NCI-H774 (cell line): Measurements from ENCODE around the gene MACROD1.

Source experiments
- DNase-seq: peaks from one replicate; lab custom pipeline; 2025; lab: John Stamatoyannopoulos, UW

The MACROD1 gene

GRCh38 chr11:64090806-64091516 lies 75.0 kb downstream of the MACROD1 start:
- DNase-seq: no peak

DNA sequence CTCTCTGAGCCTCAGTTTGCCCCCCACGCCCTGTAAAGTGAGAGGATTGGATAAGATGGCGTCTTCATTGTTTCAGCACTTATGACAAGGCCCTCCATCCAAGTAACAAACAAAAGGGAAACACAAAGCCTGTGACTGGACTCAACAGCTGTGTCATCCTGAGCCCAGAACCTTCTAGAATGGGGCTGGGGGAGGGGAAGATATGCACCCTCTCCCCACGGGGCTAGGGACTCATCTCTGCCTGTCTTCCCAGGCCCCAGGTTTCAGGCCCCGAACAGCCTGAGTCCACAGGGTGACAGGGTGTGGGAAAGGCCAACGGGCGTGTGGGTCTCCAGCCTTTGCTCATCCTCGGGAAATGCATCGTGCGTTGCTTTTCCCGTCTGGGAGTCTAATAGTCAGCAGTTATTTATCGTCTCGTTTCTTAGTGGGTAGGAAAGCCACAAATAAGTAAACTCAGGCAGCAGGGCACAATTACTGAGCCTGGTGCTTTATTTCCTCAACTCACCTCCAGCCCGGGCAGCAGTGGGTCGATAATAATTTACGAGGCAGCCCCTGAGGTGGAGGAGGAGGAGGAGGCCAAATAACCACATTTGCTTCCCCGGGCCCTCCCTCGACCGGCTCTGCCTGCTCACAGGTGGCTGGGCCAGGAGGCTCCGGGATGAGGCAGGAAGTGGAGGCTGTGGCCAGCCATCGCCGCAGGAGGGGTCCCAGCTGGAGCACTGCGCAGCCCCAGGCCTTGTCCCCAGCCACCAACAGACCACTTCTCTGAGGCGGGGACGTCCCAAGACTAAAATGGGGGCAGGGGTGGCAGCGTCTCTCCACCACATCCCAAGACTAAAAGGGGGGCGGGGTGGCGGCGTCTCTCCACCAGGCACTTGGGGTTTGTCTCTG lies 75.8 kb downstream of the MACROD1 start:
- DNase-seq: no peak

- DNase-seq: no peak
These were observed 76.4 kb downstream of the MACROD1 start for GRCh38 chr11:64089493-64089892.

DNA sequence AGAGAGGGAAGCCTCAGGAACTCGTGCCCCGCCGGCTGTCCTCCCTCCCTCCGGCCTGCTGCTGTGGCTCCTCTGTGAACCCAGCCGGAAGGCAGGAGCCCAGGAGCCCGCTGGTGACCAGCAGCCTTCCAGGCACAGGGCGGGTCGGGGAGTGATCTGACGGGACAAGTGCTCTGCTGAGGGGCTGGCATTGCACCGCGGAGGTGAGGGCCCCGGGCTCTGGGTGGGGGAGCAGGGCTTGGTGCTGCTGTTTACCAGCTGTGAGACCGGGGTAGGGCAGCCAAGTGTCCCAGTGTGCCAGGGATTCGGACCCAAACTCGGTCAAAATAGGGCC lies 76.9 kb downstream of the MACROD1 start:
- no peak for DNase-seq

DNA sequence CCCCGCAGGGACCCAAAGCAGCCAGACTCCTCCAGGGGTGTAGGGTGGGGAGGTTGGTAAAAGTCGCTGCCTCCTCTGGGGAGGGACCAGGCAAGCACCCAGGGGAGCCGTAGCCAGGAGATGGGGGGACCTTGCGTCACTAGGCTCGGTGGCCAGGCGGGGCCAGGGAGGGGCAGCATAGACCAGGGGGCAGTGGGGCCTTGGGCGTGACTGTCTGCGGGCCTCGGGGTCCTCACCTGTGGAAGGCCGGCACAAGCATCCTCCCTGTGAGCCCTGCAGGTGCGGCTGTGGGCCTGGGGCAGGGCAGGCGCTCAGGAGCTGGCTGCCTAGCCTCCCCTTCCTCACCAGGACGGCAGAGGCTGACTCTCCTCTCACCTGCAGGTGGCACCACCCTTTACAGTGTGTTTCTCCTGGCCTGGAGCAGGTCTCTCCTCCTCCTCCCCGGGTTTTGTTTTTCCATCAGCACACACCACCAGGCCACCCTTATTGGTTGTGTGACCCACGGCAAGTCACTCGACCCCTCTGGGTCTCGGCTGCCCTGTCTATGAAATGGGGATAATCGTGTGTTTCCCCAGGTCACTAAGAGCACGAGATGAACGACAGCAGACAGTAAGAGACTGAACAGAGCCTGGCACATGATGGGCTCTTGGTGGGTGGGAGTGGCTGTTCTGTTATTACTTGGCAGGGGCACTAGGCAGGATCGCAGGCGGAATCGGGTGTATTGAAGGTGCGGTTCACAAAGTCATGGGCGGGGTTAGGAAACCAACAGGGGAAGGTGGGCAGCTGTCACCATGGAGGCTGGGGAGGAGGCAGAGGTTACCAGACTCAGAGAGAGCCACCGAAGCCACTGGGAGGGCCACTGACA lies 77.5 kb downstream of the MACROD1 start:
- no peak for DNase-seq

- DNase-seq: peak; percentile 21
These were observed 79.4 kb downstream of the MACROD1 start for GRCh38 chr11:64086258-64087123.

DNA sequence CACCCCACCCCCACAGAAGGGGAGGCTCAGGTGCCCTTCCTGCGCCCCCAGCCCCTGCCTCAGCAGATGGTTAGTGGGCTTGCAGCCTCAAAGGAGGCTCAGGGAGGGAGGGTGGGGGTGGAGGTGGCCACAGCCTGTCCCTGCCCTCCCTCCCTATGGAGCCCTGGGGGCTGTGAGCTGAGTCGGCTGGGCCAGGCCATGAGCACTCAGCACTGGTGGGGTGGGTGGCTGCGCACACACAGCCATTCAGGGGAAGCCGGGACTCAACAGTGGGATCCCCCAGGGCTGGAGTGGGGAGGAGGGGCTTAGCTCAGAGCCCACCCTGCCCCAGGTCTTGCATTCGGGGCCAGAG lies 80.0 kb downstream of the MACROD1 start:
- DNase-seq: no peak

DNA sequence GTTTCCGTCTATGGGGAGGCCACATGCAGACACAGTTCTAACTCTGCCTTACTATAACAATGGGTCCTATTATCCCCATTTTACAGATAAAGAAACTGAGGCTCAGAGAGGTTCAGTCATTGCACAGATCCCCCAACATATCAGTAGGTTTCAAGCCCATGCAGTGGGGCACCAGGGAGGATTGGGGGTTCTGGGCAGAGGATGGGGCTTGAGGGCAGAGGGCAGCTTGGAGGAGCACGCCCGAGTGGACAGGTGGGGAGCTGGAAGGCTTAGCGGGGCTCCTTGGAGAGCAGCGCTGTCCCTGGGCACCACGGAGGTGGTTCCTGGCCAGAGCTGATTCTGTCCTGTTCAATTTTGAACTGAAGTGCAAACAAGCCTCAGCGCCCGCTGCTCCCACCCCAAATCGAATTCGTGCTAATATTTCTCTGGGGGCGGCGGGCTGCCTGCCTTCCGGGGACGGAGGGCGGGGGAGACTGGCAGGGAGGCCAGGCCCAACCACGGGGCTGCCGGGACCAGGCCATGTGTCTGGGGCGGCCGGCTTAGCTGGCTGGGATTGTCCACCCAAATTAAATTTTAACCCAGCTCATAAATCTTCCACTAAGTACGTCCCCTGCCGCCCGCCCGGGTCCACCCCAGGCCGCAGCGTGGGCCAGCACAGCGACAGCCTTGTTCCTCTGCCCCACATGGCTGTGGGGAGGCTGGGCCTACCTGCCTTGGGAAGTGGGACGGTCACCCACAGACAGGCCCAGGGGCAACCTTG lies 80.8 kb downstream of the MACROD1 start:
- DNase-seq: no peak

GRCh38 chr11:64084146-64084950 lies 81.6 kb downstream of the MACROD1 start:
- DNase-seq: no peak

GRCh38 chr11:64083398-64084080 lies 82.4 kb downstream of the MACROD1 start:
- no peak for DNase-seq

DNA sequence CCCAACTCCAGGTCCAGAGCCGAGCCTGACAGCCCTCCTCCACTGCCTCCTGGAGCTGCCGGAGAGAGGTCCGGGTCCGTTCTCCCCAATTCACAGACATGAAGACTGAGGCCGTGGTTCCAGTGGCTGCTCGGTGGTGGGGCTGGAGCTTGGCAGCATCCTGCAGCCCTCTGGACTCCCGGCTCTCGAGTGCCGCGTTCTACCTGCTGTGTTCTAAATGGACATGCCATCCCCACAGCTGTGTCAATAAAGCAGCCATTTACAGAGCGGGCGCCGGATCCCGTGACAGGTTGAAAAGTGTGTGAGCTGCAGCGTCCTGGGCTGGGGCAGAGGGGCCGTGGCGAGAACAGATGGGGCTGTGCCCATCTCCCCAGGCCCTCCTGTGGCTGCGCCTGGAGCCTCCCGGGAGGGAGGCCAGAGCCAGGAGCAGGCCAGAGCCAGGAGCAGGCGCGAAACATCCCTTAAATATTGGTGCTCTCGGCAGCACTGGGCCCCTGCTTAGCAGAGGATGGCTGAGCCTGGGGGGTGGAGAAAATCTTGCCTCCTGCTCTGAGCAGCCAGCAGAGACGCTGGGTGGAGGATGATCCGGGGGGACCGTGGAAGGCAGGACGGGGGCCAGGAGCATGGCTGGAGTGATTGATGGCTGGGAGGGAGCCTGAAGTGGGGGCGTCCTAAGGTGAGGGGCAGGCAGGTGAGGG lies 84.0 kb downstream of the MACROD1 start:
- peak; percentile 93 for DNase-seq

GRCh38 chr11:64080390-64080789 lies 85.5 kb downstream of the MACROD1 start:
- DNase-seq: no peak

- no peak for DNase-seq
These were observed 87.0 kb downstream of the MACROD1 start for GRCh38 chr11:64078905-64079304.

DNA sequence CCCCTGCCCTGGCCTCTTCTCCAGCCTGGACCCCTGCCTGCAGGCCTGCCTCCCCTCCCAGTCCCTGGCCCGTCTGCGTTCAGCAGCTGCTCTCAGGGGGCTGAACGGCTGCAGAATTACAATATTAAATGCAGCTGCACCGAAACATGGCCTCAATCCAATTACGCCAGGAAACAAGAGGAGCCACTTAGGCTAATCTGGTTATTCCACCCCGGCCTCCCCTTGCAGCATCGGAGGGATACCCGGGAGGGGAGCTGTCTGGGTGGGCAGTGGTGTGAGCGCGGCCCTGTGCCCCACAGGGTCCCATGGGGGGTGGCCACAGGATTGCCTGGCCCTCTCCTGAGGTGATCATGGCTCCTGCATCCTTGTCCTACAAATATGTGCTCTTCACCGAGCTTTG lies 87.6 kb downstream of the MACROD1 start:
- peak; percentile 45 for DNase-seq

DNA sequence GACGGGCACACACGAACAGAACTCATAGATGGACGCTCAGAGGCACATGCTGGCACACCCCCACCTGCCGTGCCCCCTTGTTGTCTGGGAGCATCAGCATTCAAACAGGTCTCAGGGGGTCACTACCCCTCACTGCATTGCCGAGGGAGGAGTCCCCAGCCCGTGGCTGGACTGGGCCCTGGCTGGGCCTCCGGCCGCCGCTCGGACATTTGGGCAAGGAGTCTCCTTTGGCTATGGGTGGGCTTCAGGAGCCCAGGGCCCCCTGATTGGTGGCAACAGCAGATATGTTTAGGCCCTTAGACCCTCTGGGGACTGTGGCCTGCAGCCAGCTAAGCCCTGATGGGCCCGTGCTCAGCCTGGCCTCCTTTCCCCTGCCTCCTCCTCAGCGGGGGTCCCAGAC lies 88.3 kb downstream of the MACROD1 start:
- DNase-seq: no peak

- DNase-seq: no peak
These were observed 89.2 kb downstream of the MACROD1 start for GRCh38 chr11:64076758-64077157.

DNA sequence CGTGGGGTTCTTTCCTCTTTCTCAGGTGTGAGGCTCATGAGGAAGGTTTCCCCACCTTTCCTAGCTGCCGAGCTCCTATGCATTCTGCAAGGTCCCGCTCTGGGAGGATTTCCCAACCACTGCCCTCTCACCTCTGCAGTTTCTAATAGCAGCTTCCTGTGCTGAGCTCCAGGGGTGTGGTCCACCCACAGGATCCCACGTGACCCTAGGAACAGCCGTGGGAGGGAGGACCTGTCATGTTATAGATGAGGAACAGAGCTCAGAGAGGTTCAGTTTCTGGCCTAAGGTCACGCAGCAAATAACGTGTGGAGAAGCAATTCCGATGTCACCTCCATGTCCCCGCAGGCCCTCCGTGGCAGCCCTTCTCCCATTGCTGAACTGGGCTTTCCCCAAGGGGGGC lies 91.7 kb downstream of the MACROD1 start:
- no peak for DNase-seq

GRCh38 chr11:64073542-64073941 lies 92.4 kb downstream of the MACROD1 start:
- no peak for DNase-seq

DNA sequence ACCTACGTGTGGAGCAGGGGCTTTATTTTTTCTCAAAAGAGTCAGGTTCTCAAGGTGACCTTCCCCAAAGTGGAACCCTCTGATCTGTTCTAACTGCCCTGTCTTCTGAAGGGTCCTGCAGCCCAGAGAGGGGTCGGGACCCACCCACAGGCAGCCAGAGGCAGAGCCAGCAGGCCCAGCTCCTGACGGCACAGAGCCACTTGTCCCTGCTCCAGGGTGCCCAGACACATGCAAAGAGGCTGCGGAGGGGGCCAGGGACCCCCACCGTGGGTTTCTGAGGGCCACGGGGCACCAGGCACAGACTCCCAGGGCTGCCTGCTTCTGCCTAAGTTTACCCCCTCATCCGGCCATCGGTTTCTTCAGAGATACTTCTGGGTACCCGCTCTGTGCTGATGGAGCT lies 93.0 kb downstream of the MACROD1 start:
- DNase-seq: no peak
